Endothelial cell (in vitro differentiated cells): ENCODE measurements around the gene AVL9. TPM values are rescaled to one million over a fixed set of nuclear protein-coding genes. Genes with fewer than 3 reads are reported as not detected.

ENCODE experiments used
- DNase-seq: peaks from one replicate; pipeline ENCODE4 v3.0.0; 2021; ENCODE audit warnings: low spot score
- H3K27ac Mint-ChIP-seq: one replicate; pipeline ENCODE4 v1.8.0; 2021; ENCODE audit warnings: mixed read lengths, inconsistent platforms; ENCODE audit not compliant: unreplicated experiment
- H3K27me3 Mint-ChIP-seq: one replicate; pipeline ENCODE4 v1.8.0; 2021; ENCODE audit warnings: mild to moderate bottlenecking, moderate library complexity, mixed read lengths, inconsistent platforms; ENCODE audit not compliant: unreplicated experiment
- H3K36me3 Mint-ChIP-seq: one replicate; pipeline ENCODE4 v1.8.0; 2021; ENCODE audit warnings: mild to moderate bottlenecking, low read depth, mixed read lengths, inconsistent platforms; ENCODE audit not compliant: unreplicated experiment
- H3K4me1 Mint-ChIP-seq: one replicate; pipeline ENCODE4 v1.8.0; 2021; ENCODE audit warnings: mild to moderate bottlenecking, mixed read lengths, inconsistent platforms; ENCODE audit not compliant: unreplicated experiment
- H3K4me3 Mint-ChIP-seq: one replicate; pipeline ENCODE4 v1.8.0; 2021; ENCODE audit warnings: mild to moderate bottlenecking, mixed read lengths, inconsistent platforms; ENCODE audit not compliant: unreplicated experiment
- H3K9me3 Mint-ChIP-seq: one replicate; pipeline ENCODE4 v1.8.0; 2021; ENCODE audit warnings: mixed read lengths, inconsistent platforms; ENCODE audit not compliant: unreplicated experiment
- total RNA-seq: library from RNA; stranded (reverse); fragmentation: NEBNext Ultra II Directional; extraction: Animal tissue kit (Norgen Biotek cat#: 25700); gene quantifications from one replicate; pipeline ENCODE4 v1.2.1, GENCODE V29; 2021; ENCODE audit not compliant: unreplicated experiment
- TF ChIP-seq, protein P1 (sequence below): fragments of 200-600 bp; sonication (generic); IDR thresholded peaks from one replicate; pipeline ENCODE4 v1.5.0; 2021; ENCODE audit warnings: antibody characterized with exemption; ENCODE audit not compliant: unreplicated experiment

The AVL9 gene
- total RNA-seq, 1 donor from 2014 or later, result 43.7 TPM

DNA sequence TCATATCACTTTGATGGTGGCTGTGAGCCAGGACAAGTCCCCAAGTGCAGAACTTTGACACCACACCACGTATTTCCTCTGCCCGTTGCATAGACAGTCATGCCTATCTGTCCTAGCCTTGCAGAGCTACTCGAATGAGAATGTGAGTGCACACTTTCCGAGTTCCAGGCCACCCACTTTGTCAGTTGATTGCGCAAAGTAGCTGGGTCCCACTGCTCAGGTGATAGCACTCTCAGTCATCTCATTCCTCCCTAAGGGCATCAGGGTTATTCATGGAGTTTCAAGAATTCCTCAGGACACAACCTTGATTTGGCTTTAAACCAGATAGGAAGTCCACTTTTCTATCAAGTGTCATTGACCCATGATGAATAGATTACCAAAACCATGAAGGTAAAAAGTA is 24.4 kb upstream of the AVL9 start:
- H3K36me3 Mint-ChIP-seq, result no peaks in the 10 kb centered on the region

DNA sequence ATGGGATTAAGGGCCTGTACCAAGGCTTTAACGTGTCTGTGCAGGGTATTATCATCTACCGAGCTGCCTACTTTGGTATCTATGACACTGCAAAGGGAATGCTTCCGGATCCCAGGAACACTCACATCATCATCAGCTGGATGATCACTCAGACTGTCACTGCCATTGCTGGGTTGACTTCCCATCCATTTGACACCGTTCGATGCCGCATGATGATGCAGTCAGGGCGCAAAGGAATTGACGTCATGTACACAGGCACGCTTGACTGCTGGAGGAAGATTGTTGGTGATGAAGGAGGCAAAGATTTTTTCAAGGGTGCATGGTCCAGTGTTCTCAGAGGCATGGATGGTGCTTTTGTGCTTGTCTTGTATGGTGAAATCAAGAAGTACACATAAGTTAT is 23.3 kb upstream of the AVL9 start:
- H3K27me3 Mint-ChIP-seq, result peaks cover 3% of the 10 kb centered on the region
- H3K36me3 Mint-ChIP-seq, result no peaks in the 10 kb centered on the region
- no peak for DNase-seq
- no peak overlapping the region for H3K4me3 Mint-ChIP-seq
- no peaks in the 10 kb centered on the region for H3K9me3 Mint-ChIP-seq
- no peak overlapping the region for H3K27ac Mint-ChIP-seq
- TF ChIP-seq, protein P1, sequence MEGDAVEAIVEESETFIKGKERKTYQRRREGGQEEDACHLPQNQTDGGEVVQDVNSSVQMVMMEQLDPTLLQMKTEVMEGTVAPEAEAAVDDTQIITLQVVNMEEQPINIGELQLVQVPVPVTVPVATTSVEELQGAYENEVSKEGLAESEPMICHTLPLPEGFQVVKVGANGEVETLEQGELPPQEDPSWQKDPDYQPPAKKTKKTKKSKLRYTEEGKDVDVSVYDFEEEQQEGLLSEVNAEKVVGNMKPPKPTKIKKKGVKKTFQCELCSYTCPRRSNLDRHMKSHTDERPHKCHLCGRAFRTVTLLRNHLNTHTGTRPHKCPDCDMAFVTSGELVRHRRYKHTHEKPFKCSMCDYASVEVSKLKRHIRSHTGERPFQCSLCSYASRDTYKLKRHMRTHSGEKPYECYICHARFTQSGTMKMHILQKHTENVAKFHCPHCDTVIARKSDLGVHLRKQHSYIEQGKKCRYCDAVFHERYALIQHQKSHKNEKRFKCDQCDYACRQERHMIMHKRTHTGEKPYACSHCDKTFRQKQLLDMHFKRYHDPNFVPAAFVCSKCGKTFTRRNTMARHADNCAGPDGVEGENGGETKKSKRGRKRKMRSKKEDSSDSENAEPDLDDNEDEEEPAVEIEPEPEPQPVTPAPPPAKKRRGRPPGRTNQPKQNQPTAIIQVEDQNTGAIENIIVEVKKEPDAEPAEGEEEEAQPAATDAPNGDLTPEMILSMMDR, result no peak
- H3K4me1 Mint-ChIP-seq, result peaks cover 2% of the 10 kb centered on the region

More for the DNA sequence above, 24.4 kb upstream of the AVL9 start:
- Mint-ChIP-seq H3K4me3 (no peak overlapping the region), H3K27ac (no peak overlapping the region), H3K4me1 (peaks cover 2% of the 10 kb centered on the region), H3K9me3 (no peaks in the 10 kb centered on the region), H3K27me3 (peaks cover 3% of the 10 kb centered on the region)
- DNase-seq, result no peak
- TF ChIP-seq, protein P1, result no peak

DNA sequence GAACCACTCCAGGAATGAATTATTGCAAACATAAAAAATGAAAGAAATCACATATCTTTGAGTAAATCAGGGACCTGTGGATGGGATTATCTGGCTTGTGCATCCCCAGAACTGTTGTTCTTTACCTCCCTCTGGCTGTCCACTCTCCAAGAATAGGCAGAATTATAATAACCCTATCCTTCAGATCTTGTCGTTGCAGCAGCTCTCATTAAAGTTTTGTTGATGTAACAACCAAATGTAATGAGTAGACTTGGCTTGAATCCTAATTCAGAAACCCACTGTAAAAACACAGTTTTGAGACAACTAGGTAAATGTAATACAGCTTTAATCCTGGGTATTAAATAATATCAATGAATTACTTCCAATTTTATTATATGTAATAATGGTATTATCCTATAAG is 21.3 kb upstream of the AVL9 start:
- peaks cover 2% of the 10 kb centered on the region for H3K4me1 Mint-ChIP-seq

DNA sequence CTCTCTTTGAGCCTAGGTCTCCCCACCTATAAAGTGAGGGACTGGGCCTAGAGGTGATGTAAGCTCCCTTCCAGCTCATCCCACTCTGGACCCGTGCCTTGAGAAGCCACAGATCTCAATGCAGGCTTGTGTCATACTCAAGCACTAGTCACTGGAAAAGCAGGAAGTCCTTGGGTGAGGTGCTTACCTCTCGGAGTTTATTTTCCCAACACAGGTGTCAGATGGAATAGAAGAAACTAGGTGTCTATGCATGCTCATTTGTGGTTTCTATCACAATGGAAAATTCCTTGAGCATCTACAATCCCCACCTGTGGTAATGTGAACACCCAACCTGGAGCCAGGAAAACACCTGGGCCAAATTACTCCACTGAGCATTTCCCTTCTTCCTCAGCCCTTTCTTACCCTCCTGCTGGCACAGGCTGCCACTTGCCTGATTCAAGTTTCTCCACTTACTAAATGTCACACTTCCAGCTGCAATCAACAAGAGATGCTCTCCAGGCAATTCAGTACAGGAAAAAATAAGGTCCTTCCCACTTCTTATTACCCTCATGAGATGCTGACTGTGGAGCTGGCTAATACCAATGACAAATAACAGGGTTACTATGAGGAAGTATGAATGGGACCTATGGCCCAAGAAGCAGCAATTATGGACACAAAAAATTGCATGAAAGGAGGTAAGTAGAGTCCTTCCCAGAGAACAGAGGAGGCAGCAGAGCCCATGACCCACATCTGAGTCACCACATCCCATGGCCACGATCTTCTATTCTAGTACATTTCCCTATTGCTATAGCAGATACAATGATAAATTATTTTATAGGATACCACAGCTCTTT is 18.3 kb upstream of the AVL9 start:
- Mint-ChIP-seq H3K4me1 (peaks cover 2% of the 10 kb centered on the region), H3K36me3 (no peaks in the 10 kb centered on the region), H3K4me3 (no peak overlapping the region), H3K9me3 (no peaks in the 10 kb centered on the region), H3K27ac (no peak overlapping the region), H3K27me3 (peaks cover 3% of the 10 kb centered on the region)
- TF ChIP-seq, protein P1, result no peak
- no peak for DNase-seq

More for the DNA sequence above, 21.3 kb upstream of the AVL9 start:
- H3K9me3 Mint-ChIP-seq, result no peaks in the 10 kb centered on the region
- TF ChIP-seq, protein P1, result no peak
- peaks cover 3% of the 10 kb centered on the region for H3K27me3 Mint-ChIP-seq
- no peak overlapping the region for H3K4me3 Mint-ChIP-seq
- DNase-seq, result no peak
- no peak overlapping the region for H3K27ac Mint-ChIP-seq
- no peaks in the 10 kb centered on the region for H3K36me3 Mint-ChIP-seq

DNA sequence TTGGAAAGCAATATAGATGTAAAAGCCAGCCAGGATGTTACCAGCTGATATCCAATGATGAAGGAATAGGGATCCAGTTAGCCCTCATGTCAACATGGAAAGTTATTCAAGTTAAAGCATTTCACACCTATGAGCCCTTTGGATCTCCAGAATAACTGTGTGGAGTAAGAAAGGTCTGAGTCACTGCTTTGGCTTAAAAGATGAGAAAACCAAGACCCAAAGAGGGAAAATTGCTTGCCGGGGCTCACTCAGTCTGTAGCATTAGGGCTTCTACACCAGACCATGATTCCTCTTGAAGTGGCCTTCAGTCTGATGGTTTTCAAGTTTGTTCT is 17.7 kb upstream of the AVL9 start:
- Mint-ChIP-seq H3K27ac (no peak overlapping the region), H3K27me3 (peaks cover 3% of the 10 kb centered on the region), H3K36me3 (no peaks in the 10 kb centered on the region), H3K9me3 (no peaks in the 10 kb centered on the region), H3K4me1 (peaks cover 2% of the 10 kb centered on the region), H3K4me3 (no peak overlapping the region)
- no peak for DNase-seq
- TF ChIP-seq, protein P1, result no peak
